Measurements from ENCODE around the gene PTCD3.

PTCD3 gene

DNA sequence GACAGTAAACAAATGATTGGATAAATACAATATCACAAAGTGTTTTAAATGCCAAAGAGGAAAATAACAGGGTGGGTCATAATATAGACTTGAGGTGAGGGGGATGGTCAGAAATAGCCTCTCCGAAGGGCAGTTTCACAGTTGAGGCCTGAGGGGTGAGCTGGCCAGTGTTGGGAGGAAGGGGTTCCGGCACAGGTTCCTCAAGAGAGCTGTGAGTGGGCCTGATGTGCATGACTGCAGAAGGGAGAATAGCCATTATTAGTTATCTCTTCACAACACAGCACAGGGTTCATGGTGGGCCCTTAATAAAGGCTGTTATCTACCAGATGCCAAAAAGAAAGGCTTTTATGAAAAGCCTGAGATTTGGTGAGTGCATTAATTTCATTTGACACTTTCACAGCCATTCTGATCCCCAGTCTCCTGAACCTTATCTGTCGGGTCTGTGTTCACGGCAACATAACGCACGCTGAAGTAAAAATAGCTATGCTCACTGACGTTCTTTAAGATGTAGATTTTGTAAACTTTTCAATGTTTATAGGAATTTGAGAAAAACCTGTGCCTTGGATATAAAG, 39.9 kb upstream of the PTCD3 start:
- no peaks in the 10 kb centered on the region for H3K27me3 ChIP-seq
- H3K9me3 ChIP-seq: no peaks in the 10 kb centered on the region
- DNase-seq: no peak
- no peaks in the 10 kb centered on the region for H3K4me1 ChIP-seq
- no peak overlapping the region for H3K4me3 ChIP-seq (ENCODE audit: low read depth, low read length)
- H3K36me3 ChIP-seq: peaks cover 50% of the 10 kb centered on the region
- TF ChIP-seq, protein P1, sequence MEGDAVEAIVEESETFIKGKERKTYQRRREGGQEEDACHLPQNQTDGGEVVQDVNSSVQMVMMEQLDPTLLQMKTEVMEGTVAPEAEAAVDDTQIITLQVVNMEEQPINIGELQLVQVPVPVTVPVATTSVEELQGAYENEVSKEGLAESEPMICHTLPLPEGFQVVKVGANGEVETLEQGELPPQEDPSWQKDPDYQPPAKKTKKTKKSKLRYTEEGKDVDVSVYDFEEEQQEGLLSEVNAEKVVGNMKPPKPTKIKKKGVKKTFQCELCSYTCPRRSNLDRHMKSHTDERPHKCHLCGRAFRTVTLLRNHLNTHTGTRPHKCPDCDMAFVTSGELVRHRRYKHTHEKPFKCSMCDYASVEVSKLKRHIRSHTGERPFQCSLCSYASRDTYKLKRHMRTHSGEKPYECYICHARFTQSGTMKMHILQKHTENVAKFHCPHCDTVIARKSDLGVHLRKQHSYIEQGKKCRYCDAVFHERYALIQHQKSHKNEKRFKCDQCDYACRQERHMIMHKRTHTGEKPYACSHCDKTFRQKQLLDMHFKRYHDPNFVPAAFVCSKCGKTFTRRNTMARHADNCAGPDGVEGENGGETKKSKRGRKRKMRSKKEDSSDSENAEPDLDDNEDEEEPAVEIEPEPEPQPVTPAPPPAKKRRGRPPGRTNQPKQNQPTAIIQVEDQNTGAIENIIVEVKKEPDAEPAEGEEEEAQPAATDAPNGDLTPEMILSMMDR (IDR thresholded peaks at IDR 0.05; ENCODE audit: low read depth, low read length): no peak

DNA sequence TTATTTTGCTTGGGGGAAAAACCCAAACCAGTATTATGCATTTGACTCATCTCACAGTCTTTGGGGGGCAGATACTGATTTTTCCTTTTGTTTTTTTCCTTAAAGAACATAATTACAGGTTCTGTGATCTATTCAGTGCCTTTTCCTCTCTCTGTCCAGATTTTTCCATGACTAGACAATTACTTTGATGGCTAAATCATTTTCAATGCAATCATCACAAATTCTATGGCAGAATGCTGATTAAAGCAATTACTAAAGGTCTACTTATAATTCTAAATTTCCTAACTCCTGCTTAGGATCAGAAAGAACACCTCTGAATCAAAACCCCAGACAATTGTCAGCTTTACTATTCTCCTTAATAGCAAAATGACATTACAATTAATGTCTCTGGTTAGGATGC, 39.1 kb upstream of the PTCD3 start:
- no peak for DNase-seq
- no peaks in the 10 kb centered on the region for H3K4me1 ChIP-seq
- TF ChIP-seq, protein P1 (IDR thresholded peaks at IDR 0.05; ENCODE audit: low read depth, low read length): no peak
- H3K36me3 ChIP-seq: peaks cover 53% of the 10 kb centered on the region
- H3K9me3 ChIP-seq: no peaks in the 10 kb centered on the region
- H3K4me3 ChIP-seq (ENCODE audit: low read depth, low read length): no peak overlapping the region
- no peaks in the 10 kb centered on the region for H3K27me3 ChIP-seq

DNA sequence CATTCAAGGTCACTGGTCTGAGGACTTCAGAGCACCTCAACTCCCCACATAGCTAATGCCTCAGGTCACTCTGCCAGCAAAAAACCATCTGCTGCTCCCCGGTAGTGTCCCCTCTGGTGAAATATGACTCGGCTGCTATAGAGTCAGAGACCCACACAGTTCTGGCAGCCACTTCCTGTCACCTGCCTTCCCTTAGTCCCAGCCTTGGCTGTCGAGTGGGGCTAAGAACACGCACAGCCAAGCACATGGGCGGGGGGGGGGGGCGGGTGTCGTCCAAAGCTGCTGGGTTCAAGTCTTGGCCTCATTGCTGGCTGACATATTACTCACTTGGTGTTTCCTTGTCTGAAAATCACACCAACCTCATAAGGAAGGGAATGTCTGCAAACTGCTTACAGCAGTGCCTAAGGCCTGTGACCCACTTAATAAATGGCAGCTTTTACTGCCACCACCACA, 37.9 kb upstream of the PTCD3 start:
- Histone ChIP-seq H3K4me3 (ENCODE audit: low read depth, low read length) (no peak overlapping the region), H3K9me3 (no peaks in the 10 kb centered on the region), H3K36me3 (peaks cover 50% of the 10 kb centered on the region), H3K4me1 (no peaks in the 10 kb centered on the region), H3K27me3 (no peaks in the 10 kb centered on the region)
- no peak for DNase-seq
- TF ChIP-seq, protein P1 (IDR thresholded peaks at IDR 0.05; ENCODE audit: low read depth, low read length): no peak

- Histone ChIP-seq H3K4me1 (no peaks in the 10 kb centered on the region), H3K9me3 (no peaks in the 10 kb centered on the region), H3K4me3 (ENCODE audit: low read depth, low read length) (no peak overlapping the region), H3K27me3 (no peaks in the 10 kb centered on the region), H3K36me3 (peaks cover 47% of the 10 kb centered on the region)
- DNase-seq: no peak
- TF ChIP-seq, protein P1 (IDR thresholded peaks at IDR 0.05; ENCODE audit: low read depth, low read length): no peak
Measured at GRCh38 chr2:86068648-86069047, 37.4 kb upstream of the PTCD3 start.

- TF ChIP-seq, protein P1 (IDR thresholded peaks at IDR 0.05; ENCODE audit: low read depth, low read length): no peak
- Histone ChIP-seq H3K4me3 (ENCODE audit: low read depth, low read length) (no peak overlapping the region), H3K27me3 (no peaks in the 10 kb centered on the region), H3K36me3 (peaks cover 47% of the 10 kb centered on the region), H3K4me1 (no peaks in the 10 kb centered on the region), H3K9me3 (no peaks in the 10 kb centered on the region)
- DNase-seq: no peak
Measured at GRCh38 chr2:86069091-86069685, 36.8 kb upstream of the PTCD3 start.

DNA sequence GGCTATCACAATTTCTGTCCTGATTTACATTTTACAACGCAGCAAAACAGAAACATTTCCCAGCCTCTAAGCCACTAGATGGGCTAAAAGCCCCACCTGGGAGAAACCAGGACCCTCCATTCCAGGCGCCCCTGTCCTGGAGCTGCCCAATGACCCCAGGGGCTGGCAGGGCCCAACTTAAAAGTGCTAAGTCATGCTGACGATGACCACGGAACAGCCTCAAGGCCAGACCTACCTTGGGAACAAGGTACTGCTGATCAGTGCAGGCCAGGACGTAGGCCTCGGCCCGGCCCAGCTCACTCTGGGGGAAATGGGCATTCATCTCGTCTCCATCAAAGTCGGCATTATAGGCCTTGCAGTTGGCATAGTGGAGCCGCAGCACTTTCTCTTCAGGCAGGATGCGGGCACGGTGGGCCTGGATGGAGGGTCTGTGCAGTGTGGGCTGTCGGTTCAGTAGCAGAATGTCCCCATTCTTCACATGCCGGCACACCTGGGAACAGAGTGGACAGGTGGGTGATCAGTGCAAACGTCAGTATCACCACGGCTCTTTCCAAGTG, 36.2 kb upstream of the PTCD3 start:
- TF ChIP-seq, protein P1 (IDR thresholded peaks at IDR 0.05; ENCODE audit: low read depth, low read length): no peak

More for the DNA sequence above, 36.2 kb upstream of the PTCD3 start:
- Histone ChIP-seq H3K4me1 (no peaks in the 10 kb centered on the region), H3K9me3 (no peaks in the 10 kb centered on the region), H3K4me3 (ENCODE audit: low read depth, low read length) (no peak overlapping the region), H3K27me3 (no peaks in the 10 kb centered on the region), H3K36me3 (peaks cover 42% of the 10 kb centered on the region)
- no peak for DNase-seq

All from BE2C (cell line).